HepG2 (cell line): ENCODE measurements around the gene LXN.

Experiments used
- CTCF ChIP-seq: sonication (generic); formaldehyde crosslinking; IDR thresholded peaks from 2 replicates; pipeline ENCODE4 v1.5.0; 2020; ENCODE audit warnings: mild to moderate bottlenecking, missing genetic modification reagents, moderate library complexity
- DPF2 ChIP-seq: sonication (generic); formaldehyde crosslinking; IDR thresholded peaks from 2 replicates; pipeline ENCODE4 v1.4.0; 2020; ENCODE audit warnings: mild to moderate bottlenecking, low read depth, missing genetic modification reagents, borderline replicate concordance
- FIP1L1 ChIP-seq: fragments of 200-400 bp; formaldehyde crosslinking; IDR thresholded peaks from 2 replicates; pipeline ENCODE4 v1.6.1; 2018; ENCODE audit warnings: low read depth, mild to moderate bottlenecking, low read length, moderate library complexity, borderline replicate concordance; ENCODE audit not compliant: insufficient read depth
- MEF2D ChIP-seq: sonication (generic); formaldehyde crosslinking; IDR thresholded peaks from 2 replicates; pipeline ENCODE4 v1.5.1; 2020; ENCODE audit warnings: mild to moderate bottlenecking, missing genetic modification reagents
- MTA3 ChIP-seq: sonication (generic); formaldehyde crosslinking; IDR thresholded peaks from 2 replicates; pipeline ENCODE4 v1.4.0; 2020; ENCODE audit warnings: missing genetic modification reagents
- MYC ChIP-seq: sonication (generic); formaldehyde crosslinking; IDR thresholded peaks from 2 replicates; pipeline ENCODE4 v1.9.0; 2021; ENCODE audit warnings: missing genetic modification reagents, borderline replicate concordance
- POLR2A ChIP-seq, 2 experiments: IDR thresholded peaks; 2 replicates each; pipeline ENCODE4 v1.6.1; 2011; ENCODE audit warnings: low read depth in 2 of 2, low read length in 2 of 2, mild to moderate bottlenecking in 1 of 2, moderate library complexity in 1 of 2; ENCODE audit not compliant: insufficient read depth in 1 of 2
- RELA ChIP-seq: sonication (generic); formaldehyde crosslinking; IDR thresholded peaks from 2 replicates; pipeline ENCODE4 v1.4.0; 2020; ENCODE audit warnings: missing genetic modification reagents
- ZBTB10 ChIP-seq: sonication (generic); formaldehyde crosslinking; IDR thresholded peaks from 2 replicates; pipeline ENCODE4 v1.4.0; 2020; ENCODE audit warnings: missing genetic modification reagents, borderline replicate concordance
- ZNF329 ChIP-seq: sonication (generic); formaldehyde crosslinking; IDR thresholded peaks from 2 replicates; pipeline ENCODE4 v1.9.0; 2021; ENCODE audit warnings: low read depth, mild to moderate bottlenecking, missing genetic modification reagents
- ZNF687 ChIP-seq: sonication (generic); formaldehyde crosslinking; IDR thresholded peaks from 2 replicates; pipeline ENCODE4 v1.5.1; 2020; ENCODE audit warnings: mild to moderate bottlenecking, missing genetic modification reagents, moderate library complexity
- ZSCAN20 ChIP-seq: sonication (generic); formaldehyde crosslinking; IDR thresholded peaks from 2 replicates; pipeline ENCODE4 v1.4.0; 2020; ENCODE audit warnings: missing genetic modification reagents, mild to moderate bottlenecking, borderline replicate concordance

GRCh38 chr3:158710601-158711000, 38.2 kb upstream of the LXN start:
- no peak for TF ChIP-seq CTCF (CRISPR knock-in tag)
- TF ChIP-seq ZBTB10, result no peak
- TF ChIP-seq MTA3, result no peak
- TF ChIP-seq ZNF329 (CRISPR knock-in tag), result no peak
- TF ChIP-seq ZNF687 (CRISPR knock-in tag), result no peak
- TF ChIP-seq MYC (CRISPR knock-in tag), result no peak
- no peak for TF ChIP-seq RELA (CRISPR knock-in tag)
- no peak for TF ChIP-seq DPF2
- no peak for TF ChIP-seq FIP1L1
- TF ChIP-seq POLR2A (IDR thresholded peaks at IDR 0.05; ENCODE audit: insufficient read depth in 1 of 2, low read depth in 2 of 2, low read length in 2 of 2), result no peak
- TF ChIP-seq MEF2D, result no peak
- TF ChIP-seq ZSCAN20 (CRISPR knock-in tag), result no peak
